Amygdala (tissue), 56 donors: ENCODE data around the gene ATP2C2.
"Not testable (repeated sequence)": the region's sequence is repeated elsewhere in the genome, so short reads cannot be mapped to it uniquely, and the experiment has no call there.

Experiments
- DNase-seq, 56 donors: peaks; one replicate each; lab custom pipeline; 2025; lab: John Stamatoyannopoulos, UW

The ATP2C2 gene

GRCh38 chr16:84446596-84447392, 78.5 kb downstream of the ATP2C2 start:
- DNase-seq: no peak

GRCh38 chr16:84448444-84448843, 80.1 kb downstream of the ATP2C2 start:
- DNase-seq: no peak

GRCh38 chr16:84449156-84450140, 81.1 kb downstream of the ATP2C2 start:
- no peak for DNase-seq

GRCh38 chr16:84450176-84450865, 82.0 kb downstream of the ATP2C2 start:
- no peak for DNase-seq

GRCh38 chr16:84451010-84451676, 82.8 kb downstream of the ATP2C2 start:
- not testable (repeated sequence) for DNase-seq

GRCh38 chr16:84451781-84452180, 83.4 kb downstream of the ATP2C2 start:
- no peak for DNase-seq

- DNase-seq: no peak
Measured at GRCh38 chr16:84453061-84453752, 84.9 kb downstream of the ATP2C2 start.

GRCh38 chr16:84454611-84455010, 86.3 kb downstream of the ATP2C2 start:
- DNase-seq: no peak

- DNase-seq: no peak
Measured at GRCh38 chr16:84455031-84455430, 86.7 kb downstream of the ATP2C2 start.

GRCh38 chr16:84458606-84459532, 90.5 kb downstream of the ATP2C2 start:
- DNase-seq: no peak

- DNase-seq: no peak
Measured at GRCh38 chr16:84459533-84459894, 91.2 kb downstream of the ATP2C2 start.

GRCh38 chr16:84459941-84460405, 91.6 kb downstream of the ATP2C2 start:
- DNase-seq: no peak

GRCh38 chr16:84460406-84461028, 92.2 kb downstream of the ATP2C2 start:
- no peak for DNase-seq

- no peak for DNase-seq
Measured at GRCh38 chr16:84461029-84461412, 92.7 kb downstream of the ATP2C2 start.

GRCh38 chr16:84461413-84462295, 93.3 kb downstream of the ATP2C2 start:
- DNase-seq: no peak

- DNase-seq: no peak
Measured at GRCh38 chr16:84462296-84463210, 94.2 kb downstream of the ATP2C2 start.
